WI38 (cell line): Measurements from ENCODE around the gene SPATA12.

Experiments
- H3K4me3 ChIP-seq: 2 replicates; pipeline ENCODE4 v1.5.1; 2011; ENCODE audit warnings: low read depth, mild to moderate bottlenecking, control low read depth, low read length
- TF ChIP-seq, protein P1 (sequence below): IDR thresholded peaks from 2 replicates; pipeline ENCODE4 v1.5.1; 2012; ENCODE audit warnings: low read depth, mild to moderate bottlenecking, control low read depth, low read length

Gene SPATA12

DNA sequence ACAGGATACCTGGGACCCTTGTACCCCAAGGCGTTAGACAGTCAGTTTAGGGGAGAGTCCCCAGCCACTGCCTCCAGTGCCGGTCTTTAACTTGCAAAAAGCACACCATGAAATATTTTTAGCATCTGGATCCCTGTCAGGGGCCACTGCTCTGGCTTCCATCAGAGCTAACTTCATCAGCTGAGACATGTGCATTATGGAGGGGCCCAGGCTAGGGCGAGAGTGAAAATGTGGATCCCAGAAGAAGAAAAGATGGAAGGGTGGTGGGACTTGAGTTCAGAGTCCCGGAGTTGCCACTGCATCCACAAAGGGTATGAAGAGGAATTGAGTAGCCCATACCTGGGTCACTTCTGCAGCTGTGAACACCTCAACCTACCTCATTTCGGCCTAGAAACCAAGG, 23.5 kb upstream of the SPATA12 start:
- TF ChIP-seq, protein P1, sequence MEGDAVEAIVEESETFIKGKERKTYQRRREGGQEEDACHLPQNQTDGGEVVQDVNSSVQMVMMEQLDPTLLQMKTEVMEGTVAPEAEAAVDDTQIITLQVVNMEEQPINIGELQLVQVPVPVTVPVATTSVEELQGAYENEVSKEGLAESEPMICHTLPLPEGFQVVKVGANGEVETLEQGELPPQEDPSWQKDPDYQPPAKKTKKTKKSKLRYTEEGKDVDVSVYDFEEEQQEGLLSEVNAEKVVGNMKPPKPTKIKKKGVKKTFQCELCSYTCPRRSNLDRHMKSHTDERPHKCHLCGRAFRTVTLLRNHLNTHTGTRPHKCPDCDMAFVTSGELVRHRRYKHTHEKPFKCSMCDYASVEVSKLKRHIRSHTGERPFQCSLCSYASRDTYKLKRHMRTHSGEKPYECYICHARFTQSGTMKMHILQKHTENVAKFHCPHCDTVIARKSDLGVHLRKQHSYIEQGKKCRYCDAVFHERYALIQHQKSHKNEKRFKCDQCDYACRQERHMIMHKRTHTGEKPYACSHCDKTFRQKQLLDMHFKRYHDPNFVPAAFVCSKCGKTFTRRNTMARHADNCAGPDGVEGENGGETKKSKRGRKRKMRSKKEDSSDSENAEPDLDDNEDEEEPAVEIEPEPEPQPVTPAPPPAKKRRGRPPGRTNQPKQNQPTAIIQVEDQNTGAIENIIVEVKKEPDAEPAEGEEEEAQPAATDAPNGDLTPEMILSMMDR = no peak
- H3K4me3 ChIP-seq = no peak overlapping the region

DNA sequence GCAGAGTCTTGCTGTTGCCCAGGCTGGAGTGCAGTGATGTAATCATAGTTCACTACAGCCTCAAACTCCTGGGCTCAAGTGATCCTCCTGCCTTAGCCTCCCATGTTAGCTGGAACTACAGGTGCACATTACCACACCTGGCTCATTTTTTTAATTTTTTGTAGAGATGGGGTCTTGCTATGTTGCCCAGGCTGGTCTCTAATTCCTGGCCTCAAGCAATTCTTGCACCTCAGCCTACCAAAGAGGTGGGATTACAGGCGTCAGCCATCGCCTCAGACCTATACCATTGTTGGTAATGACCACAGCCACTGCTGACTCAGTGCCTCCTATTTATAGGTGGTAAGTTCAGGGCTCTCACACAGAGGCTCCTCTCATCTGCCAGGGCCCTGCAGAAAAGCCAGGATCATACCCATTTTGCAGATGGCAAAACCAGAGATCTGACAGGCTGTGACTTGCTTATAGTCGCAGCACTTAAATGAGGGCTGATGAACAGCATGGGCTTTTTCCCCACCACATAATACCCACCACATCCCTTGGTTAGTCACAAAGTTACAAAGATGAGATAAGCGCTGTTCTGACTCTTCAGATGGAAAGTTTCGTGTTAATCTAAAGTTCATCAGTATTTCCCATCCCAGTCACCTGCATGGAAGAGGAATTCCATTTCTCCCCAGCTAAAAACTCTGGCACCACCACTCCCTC, 21.8 kb upstream of the SPATA12 start:
- no peak overlapping the region for H3K4me3 ChIP-seq

DNA sequence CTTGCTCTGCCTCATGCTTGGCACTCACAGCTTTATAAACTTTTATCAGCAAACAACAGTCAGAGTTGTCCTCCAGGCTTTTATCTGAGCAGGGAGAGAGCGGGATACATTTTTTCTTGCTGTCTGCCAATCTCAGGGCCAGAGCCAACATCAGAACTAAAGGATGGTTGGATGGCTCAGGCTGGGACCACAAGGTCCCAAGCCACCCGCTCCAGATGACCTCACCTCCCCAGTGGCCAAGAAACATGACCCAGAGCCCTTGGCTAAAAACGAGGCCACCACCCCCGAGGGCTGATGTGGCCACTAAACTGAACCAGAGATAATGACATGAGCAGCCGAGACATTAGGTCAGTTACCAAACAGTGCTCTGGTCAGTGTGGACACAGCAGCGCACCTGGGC, 18.8 kb upstream of the SPATA12 start:
- TF ChIP-seq, protein P1 = no peak
- H3K4me3 ChIP-seq = no peak overlapping the region

More for the DNA sequence above, 21.8 kb upstream of the SPATA12 start:
- TF ChIP-seq, protein P1 = no peak

DNA sequence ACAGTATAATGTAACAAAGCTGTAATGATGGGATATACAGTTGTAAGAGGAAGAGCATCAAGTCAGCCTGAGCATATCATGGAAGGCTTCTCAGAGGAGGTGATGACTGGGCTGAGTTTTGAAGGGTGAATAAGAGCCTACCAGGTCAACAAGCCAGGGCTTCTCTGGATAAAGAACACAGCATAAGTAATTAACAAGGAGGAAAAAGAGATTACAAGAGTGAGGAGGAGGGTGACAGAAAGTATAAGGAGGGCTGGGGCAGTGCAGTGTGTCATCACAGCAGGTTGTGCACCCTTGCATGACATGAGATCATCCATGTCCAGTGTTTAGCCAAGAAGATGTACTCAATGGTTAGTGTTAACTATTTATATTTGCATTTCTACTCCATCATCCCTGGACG, 16.9 kb upstream of the SPATA12 start:
- no peak overlapping the region for H3K4me3 ChIP-seq
- TF ChIP-seq, protein P1 = no peak

DNA sequence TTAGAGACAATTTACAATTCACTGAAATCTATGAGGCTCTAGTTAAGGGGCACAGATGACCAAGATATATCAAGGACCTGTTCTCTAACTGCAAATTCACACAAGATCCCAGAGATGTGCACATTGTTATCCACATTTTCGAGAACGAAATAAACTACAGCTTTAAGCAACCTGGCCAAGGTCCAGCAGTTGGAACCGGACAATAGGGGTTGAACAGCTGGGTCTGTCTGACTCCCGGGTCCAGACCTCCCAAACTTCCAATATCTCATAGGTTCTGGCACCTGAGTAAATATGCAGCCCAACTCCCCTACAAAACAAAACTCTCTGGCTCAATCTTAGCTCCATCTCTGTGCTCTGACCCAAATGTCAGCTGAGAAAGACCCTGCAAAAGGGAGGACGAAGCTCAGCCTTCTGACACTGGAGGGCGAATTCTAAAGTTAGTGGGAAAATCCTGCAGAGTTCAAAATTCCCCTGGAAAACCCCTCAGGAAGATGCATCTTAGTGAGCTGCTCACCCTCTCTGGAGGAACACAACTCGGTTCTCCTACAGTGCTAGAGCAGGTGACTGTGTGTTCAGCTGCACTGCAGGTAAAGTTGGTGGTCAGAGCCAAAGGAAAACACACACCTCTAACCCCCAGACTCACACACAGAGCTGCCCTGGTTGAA, 14.2 kb upstream of the SPATA12 start:
- TF ChIP-seq, protein P1 = no peak

DNA sequence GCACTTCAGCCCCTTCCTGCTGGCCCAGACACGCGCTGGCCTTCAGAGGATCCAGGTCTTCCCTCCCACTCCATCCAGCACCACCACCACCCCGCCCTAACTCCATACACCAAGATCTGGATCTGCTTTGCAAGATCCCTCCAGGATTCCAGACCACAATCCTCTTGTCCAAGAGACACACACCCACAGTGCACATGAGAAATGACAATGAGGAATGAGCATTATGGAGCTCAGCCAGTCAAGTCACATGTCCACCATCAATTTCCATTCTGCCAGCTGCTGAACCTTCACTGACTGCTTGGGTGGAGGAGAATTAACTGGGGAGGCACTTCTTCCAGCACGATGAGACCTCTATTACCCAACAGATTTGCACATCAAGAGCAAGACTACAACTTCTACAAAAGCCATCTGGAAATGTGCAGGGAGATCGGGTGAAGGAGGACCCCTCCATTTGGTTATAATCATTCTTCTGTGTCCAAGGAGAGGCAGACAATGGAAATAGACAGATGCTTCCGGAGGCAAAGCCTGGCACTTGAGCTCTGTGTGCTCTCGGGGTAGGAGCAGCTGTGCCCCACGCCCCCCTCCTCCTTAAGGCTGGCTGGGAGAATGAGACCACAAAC, 12.3 kb upstream of the SPATA12 start:
- TF ChIP-seq, protein P1 = no peak
- no peak overlapping the region for H3K4me3 ChIP-seq

More for the DNA sequence above, 14.2 kb upstream of the SPATA12 start:
- H3K4me3 ChIP-seq = no peak overlapping the region

DNA sequence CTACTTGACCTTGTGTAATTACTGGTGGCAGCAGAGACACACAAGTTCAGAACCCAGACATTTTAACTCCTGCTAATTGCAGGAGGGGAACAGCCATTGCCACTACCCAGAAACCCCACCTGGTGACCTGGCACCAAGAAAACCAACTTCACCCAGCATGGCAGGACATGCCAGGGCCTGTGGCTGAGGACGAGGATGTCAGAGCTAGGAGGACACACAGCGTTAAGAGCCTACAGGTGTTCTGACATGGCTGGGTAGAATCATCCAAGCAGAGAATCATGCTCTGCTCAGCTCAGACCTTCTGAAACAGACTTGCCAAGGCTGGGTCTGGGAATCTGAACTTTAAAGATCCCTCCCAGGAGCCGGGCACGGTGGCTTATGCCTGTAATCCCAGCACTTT, 11.7 kb upstream of the SPATA12 start:
- TF ChIP-seq, protein P1 = no peak
- no peak overlapping the region for H3K4me3 ChIP-seq
